Measurements from ENCODE around the gene RNF223. TPM values are rescaled to one million over a fixed set of nuclear protein-coding genes. Genes with fewer than 3 reads are reported as not detected.
"Not testable (repeated sequence)": the region's sequence is repeated elsewhere in the genome, so short reads cannot be mapped to it uniquely, and the experiment has no call there.

RNF223 gene
- total RNA-seq, 4 donors from 2014 or later, result 9.4 to 19.5 (median 10.5) TPM

GRCh38 chr1:1033009-1033587, 41.0 kb downstream of the RNF223 start:
- peak; percentile 69 to 95 for DNase-seq (ENCODE audit: low spot score in 2 of 2)
- no peak overlapping the region for H3K4me3 ChIP-seq (ENCODE audit: low read depth, poor library complexity, severe bottlenecking)
- 13 to 14% methylated on average over 29 to 51 of the region's 73 CpGs for WGBS, 2 donors
- intact Hi-C loops (cut with DNase I; ENCODE audit: low total_unique reads), result no loop called here
- TF ChIP-seq POLR2A (IDR thresholded peaks at IDR 0.05), result no peak
- TF ChIP-seq CTCF (IDR thresholded peaks at IDR 0.05), result no peak

- DNase-seq (ENCODE audit: low spot score in 2 of 2), result no peak
These were observed 41.7 kb downstream of the RNF223 start for GRCh38 chr1:1032424-1032823.

GRCh38 chr1:1031659-1032235, 42.4 kb downstream of the RNF223 start:
- no peak for DNase-seq (ENCODE audit: low spot score in 2 of 2)
- H3K4me3 ChIP-seq (ENCODE audit: low read depth, poor library complexity, severe bottlenecking), result no peak overlapping the region
- intact Hi-C loops (cut with DNase I; ENCODE audit: low total_unique reads), result no loop called here
- no peak for TF ChIP-seq CTCF (IDR thresholded peaks at IDR 0.05)
- no peak for TF ChIP-seq POLR2A (IDR thresholded peaks at IDR 0.05)
- WGBS, 2 donors, result 71 to 76% methylated on average over 11 of the region's 11 CpGs

More at GRCh38 chr1:1032424-1032823, 41.7 kb downstream of the RNF223 start:
- TF ChIP-seq POLR2A (IDR thresholded peaks at IDR 0.05), result no peak
- TF ChIP-seq CTCF (IDR thresholded peaks at IDR 0.05), result no peak
- 35 to 38% methylated on average over 15 to 16 of the region's 16 CpGs for WGBS, 2 donors
- H3K4me3 ChIP-seq (ENCODE audit: low read depth, poor library complexity, severe bottlenecking), result no peak overlapping the region
- intact Hi-C loops (cut with DNase I; ENCODE audit: low total_unique reads), result no loop called here

GRCh38 chr1:1030867-1031658, 43.0 kb downstream of the RNF223 start:
- intact Hi-C loops (cut with DNase I; ENCODE audit: low total_unique reads); DNase-seq (ENCODE audit: low spot score in 2 of 2); H3K4me3 ChIP-seq (ENCODE audit: low read depth, poor library complexity, severe bottlenecking): not testable (repeated sequence)
- WGBS, 2 donors, result 73 to 79% methylated on average over 5 to 6 of the region's 7 CpGs

- intact Hi-C loops (cut with DNase I; ENCODE audit: low total_unique reads), result no loop called here
- TF ChIP-seq POLR2A (IDR thresholded peaks at IDR 0.05) (no peak), CTCF (IDR thresholded peaks at IDR 0.05) (no peak)
- DNase-seq (ENCODE audit: low spot score in 2 of 2), result no peak
- WGBS, 2 donors, result 59 to 68% methylated on average over 4 to 17 of the region's 17 CpGs
- H3K4me3 ChIP-seq (ENCODE audit: low read depth, poor library complexity, severe bottlenecking), result no peak overlapping the region
These were observed 46.3 kb downstream of the RNF223 start for GRCh38 chr1:1027791-1028190.

Measured in lower leg skin (tissue), 4 donors.